ENCODE results near the gene DDR1. TPM values are rescaled to one million over a fixed set of nuclear protein-coding genes. Genes with fewer than 3 reads are reported as not detected.

The DDR1 gene
- total RNA-seq, 1 donor from 2014 or later = 8.5 TPM

Other genes starting within 250 kb of the DDR1 start
- gene C6orf136, start 237.4 kb upstream of the DDR1 start, total RNA-seq = 3.5 and 9.9 TPM in 2 replicates
- gene DHX16, start 211.5 kb upstream of the DDR1 start, total RNA-seq = 39.3 and 52.6 TPM in 2 replicates
- gene PPP1R18, start 197.9 kb upstream of the DDR1 start, total RNA-seq = 41.7 and 64.8 TPM in 2 replicates
- 3.1 and 4.6 TPM in 2 replicates for gene NRM, start 193.5 kb upstream of the DDR1 start, total RNA-seq
- 6.3 and 12.5 TPM in 2 replicates for gene MDC1, start 167.2 kb upstream of the DDR1 start, total RNA-seq
- 301 and 692 TPM in 2 replicates for gene TUBB, start 164.2 kb upstream of the DDR1 start, total RNA-seq
- 71.5 and 124 TPM in 2 replicates for gene FLOT1, start 141.8 kb upstream of the DDR1 start, total RNA-seq
- 74.4 and 134 TPM in 2 replicates for gene IER3, start 140.0 kb upstream of the DDR1 start, total RNA-seq
- 16.2 and 26.4 TPM in 2 replicates for gene GTF2H4, start 23.7 kb downstream of the DDR1 start, total RNA-seq
- 11.7 and 20.5 TPM in 2 replicates for gene VARS2, start 29.7 kb downstream of the DDR1 start, total RNA-seq
- gene SFTA2, start 47.7 kb downstream of the DDR1 start, total RNA-seq = not detected in 2 replicates
- not detected in 2 replicates for gene MUCL3, start 56.5 kb downstream of the DDR1 start, total RNA-seq
- gene MUC21, start 99.2 kb downstream of the DDR1 start, total RNA-seq = not detected in 2 replicates
- gene MUC22, start 126.0 kb downstream of the DDR1 start, total RNA-seq = not detected in 2 replicates
- gene C6orf15, start 228.1 kb downstream of the DDR1 start, total RNA-seq = 0.14 TPM in 1 of 2 replicates, not detected in the other
- 0.17 and 4.7 TPM in 2 replicates for gene PSORS1C1, start 230.3 kb downstream of the DDR1 start, total RNA-seq
- not detected in 2 replicates for gene CDSN, start 235.9 kb downstream of the DDR1 start, total RNA-seq